Measurements from ENCODE around the gene CNTD1. TPM values are rescaled to one million over a fixed set of nuclear protein-coding genes. Genes with fewer than 3 reads are reported as not detected.

Gene CNTD1
- total RNA-seq, 1 donor from 2014 or later: not detected

DNA sequence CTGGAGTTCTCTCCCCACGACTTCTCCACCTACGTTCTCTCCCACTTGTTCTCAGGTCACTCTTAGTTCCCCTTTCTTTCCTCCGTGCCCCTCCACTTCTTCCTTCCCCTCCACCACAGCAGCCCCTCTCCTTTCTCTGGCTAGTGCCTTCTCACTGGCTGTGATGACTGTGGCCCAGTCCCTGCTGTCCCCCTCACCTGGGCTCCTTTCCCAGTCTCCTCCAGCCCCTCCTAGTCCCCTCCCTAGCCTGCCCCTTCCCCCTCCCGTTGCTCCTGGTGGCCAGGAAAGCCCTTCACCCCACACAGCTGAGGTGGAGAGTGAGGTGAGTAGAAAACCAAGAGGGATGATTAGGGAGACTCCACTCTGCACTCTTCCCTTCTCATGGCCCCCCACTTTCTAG, 3.6 kb upstream of the CNTD1 start:
- no peaks in the 10 kb centered on the region for H3K9me3 ChIP-seq (ENCODE audit: insufficient read depth, low read depth, low read length)
- no peak overlapping the region for H3K9ac ChIP-seq (ENCODE audit: low read length)
- peaks cover 10% of the 10 kb centered on the region for H3K4me1 ChIP-seq (ENCODE audit: insufficient read depth, low read length)
- no peak for TF ChIP-seq EZH2 (IDR thresholded peaks at IDR 0.05; ENCODE audit: insufficient read depth, low read length)
- TF ChIP-seq, protein P1, sequence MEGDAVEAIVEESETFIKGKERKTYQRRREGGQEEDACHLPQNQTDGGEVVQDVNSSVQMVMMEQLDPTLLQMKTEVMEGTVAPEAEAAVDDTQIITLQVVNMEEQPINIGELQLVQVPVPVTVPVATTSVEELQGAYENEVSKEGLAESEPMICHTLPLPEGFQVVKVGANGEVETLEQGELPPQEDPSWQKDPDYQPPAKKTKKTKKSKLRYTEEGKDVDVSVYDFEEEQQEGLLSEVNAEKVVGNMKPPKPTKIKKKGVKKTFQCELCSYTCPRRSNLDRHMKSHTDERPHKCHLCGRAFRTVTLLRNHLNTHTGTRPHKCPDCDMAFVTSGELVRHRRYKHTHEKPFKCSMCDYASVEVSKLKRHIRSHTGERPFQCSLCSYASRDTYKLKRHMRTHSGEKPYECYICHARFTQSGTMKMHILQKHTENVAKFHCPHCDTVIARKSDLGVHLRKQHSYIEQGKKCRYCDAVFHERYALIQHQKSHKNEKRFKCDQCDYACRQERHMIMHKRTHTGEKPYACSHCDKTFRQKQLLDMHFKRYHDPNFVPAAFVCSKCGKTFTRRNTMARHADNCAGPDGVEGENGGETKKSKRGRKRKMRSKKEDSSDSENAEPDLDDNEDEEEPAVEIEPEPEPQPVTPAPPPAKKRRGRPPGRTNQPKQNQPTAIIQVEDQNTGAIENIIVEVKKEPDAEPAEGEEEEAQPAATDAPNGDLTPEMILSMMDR (IDR thresholded peaks at IDR 0.05; ENCODE audit: insufficient read depth, low read depth, low read length): no peak
- no peak overlapping the region for H3K27ac Mint-ChIP-seq (ENCODE audit: unreplicated experiment)
- FAIRE-seq (no peak), DNase-seq (ENCODE audit: low read depth) (no peak)
- H3K27me3 ChIP-seq (ENCODE audit: insufficient read depth, low read length): no peaks in the 10 kb centered on the region
- peaks cover 20% of the 10 kb centered on the region for H3K36me3 Mint-ChIP-seq (ENCODE audit: low read depth, unreplicated experiment)
- no peak overlapping the region for H2AFZ ChIP-seq (ENCODE audit: low read depth, low read length)
- peaks cover 7% of the 10 kb centered on the region for H3K4me1 Mint-ChIP-seq (ENCODE audit: low read depth, unreplicated experiment)
- H3K79me2 ChIP-seq (ENCODE audit: insufficient read depth, low read length): peaks cover 14% of the 10 kb centered on the region
- H3K4me3 ChIP-seq (ENCODE audit: insufficient read depth, low read depth, low read length): no peak overlapping the region
- no peaks in the 10 kb centered on the region for H4K20me1 ChIP-seq (ENCODE audit: insufficient read depth, low read length)
- no peak overlapping the region for H3K4me3 Mint-ChIP-seq (ENCODE audit: unreplicated experiment)
- no peaks in the 10 kb centered on the region for H3K27me3 Mint-ChIP-seq (ENCODE audit: low read depth, unreplicated experiment)
- no peaks in the 10 kb centered on the region for H3K9me3 Mint-ChIP-seq (ENCODE audit: unreplicated experiment)
- no peak overlapping the region for H3K4me2 ChIP-seq (ENCODE audit: low read length)
- H3K36me3 ChIP-seq (ENCODE audit: insufficient read depth, low read length): peaks cover 7% of the 10 kb centered on the region
- H3K27ac ChIP-seq (ENCODE audit: low read depth, low read length): no peak overlapping the region

DNA sequence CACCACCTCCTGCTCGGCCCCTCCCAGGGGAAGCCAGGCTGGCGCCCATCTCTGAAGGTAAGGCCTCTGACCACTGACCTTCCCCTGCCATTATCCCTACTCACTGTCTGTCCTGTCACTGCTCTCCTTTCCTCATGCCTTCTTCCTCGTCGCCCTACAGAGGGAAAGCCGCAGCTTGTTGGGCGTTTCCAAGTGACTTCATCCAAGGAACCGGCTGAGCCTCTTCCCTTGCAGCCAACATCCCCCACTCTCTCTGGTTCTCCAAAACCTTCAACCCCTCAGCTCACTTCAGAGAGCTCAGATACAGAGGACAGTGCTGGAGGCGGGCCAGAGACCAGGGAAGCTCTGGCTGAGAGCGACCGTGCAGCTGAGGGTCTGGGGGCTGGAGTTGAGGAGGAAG, 3.2 kb upstream of the CNTD1 start:
- Mint-ChIP-seq H3K4me3 (ENCODE audit: unreplicated experiment) (peak overlapping the region; percentile 40), H3K27ac (ENCODE audit: unreplicated experiment) (no peak overlapping the region), H3K9me3 (ENCODE audit: unreplicated experiment) (no peaks in the 10 kb centered on the region), H3K4me1 (ENCODE audit: low read depth, unreplicated experiment) (peaks cover 7% of the 10 kb centered on the region), H3K27me3 (ENCODE audit: low read depth, unreplicated experiment) (no peaks in the 10 kb centered on the region), H3K36me3 (ENCODE audit: low read depth, unreplicated experiment) (peaks cover 19% of the 10 kb centered on the region)
- FAIRE-seq (no peak), DNase-seq (ENCODE audit: low read depth) (no peak)
- Histone ChIP-seq H3K4me2 (ENCODE audit: low read length) (no peak overlapping the region), H3K36me3 (ENCODE audit: insufficient read depth, low read length) (peaks cover 5% of the 10 kb centered on the region), H3K4me3 (ENCODE audit: insufficient read depth, low read depth, low read length) (no peak overlapping the region), H3K79me2 (ENCODE audit: insufficient read depth, low read length) (peaks cover 14% of the 10 kb centered on the region), H3K9me3 (ENCODE audit: insufficient read depth, low read depth, low read length) (no peaks in the 10 kb centered on the region), H3K27ac (ENCODE audit: low read depth, low read length) (no peak overlapping the region), H3K9ac (ENCODE audit: low read length) (no peak overlapping the region), H4K20me1 (ENCODE audit: insufficient read depth, low read length) (no peaks in the 10 kb centered on the region), H3K4me1 (ENCODE audit: insufficient read depth, low read length) (peaks cover 10% of the 10 kb centered on the region), H3K27me3 (ENCODE audit: insufficient read depth, low read length) (no peaks in the 10 kb centered on the region), H2AFZ (ENCODE audit: low read depth, low read length) (no peak overlapping the region)
- TF ChIP-seq, protein P1 (IDR thresholded peaks at IDR 0.05; ENCODE audit: insufficient read depth, low read depth, low read length): no peak
- no peak for TF ChIP-seq EZH2 (IDR thresholded peaks at IDR 0.05; ENCODE audit: insufficient read depth, low read length)

DNA sequence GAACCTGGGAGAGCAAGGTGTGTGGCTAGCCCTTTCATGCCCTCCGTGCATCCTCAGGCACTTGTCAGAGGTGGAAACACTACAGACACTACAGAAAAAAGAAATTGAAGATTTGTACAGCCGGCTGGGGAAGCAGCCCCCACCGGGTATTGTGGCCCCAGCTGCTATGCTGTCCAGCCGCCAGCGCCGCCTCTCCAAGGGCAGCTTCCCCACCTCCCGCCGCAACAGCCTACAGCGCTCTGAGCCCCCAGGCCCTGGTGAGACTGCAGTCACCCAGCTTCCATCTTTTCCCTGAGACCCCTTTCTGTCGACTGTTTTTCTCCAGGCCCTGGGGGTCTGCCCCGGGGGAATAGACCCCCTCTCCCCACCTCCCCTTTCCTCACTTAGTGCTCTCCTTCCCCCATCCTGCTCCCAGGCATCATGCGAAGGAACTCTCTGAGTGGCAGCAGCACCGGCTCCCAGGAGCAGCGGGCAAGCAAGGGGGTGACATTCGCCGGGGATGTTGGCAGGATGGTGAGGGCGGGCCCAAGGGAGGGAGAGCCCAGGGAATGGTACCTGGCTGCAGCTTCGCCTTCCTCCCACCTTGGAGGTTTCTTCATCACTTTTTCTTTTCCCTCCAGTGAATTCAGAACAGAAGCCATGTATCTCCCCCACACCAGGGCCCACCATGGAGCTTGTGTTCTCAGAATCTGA, 2.4 kb upstream of the CNTD1 start:
- FAIRE-seq: no peak
- no peaks in the 10 kb centered on the region for H3K27me3 Mint-ChIP-seq (ENCODE audit: low read depth, unreplicated experiment)
- H3K9me3 Mint-ChIP-seq (ENCODE audit: unreplicated experiment): no peaks in the 10 kb centered on the region

More for the DNA sequence above, 2.4 kb upstream of the CNTD1 start:
- Histone ChIP-seq H3K4me3 (ENCODE audit: insufficient read depth, low read depth, low read length) (no peak overlapping the region), H3K4me2 (ENCODE audit: low read length) (no peak overlapping the region), H3K9me3 (ENCODE audit: insufficient read depth, low read depth, low read length) (no peaks in the 10 kb centered on the region), H2AFZ (ENCODE audit: low read depth, low read length) (no peak overlapping the region), H4K20me1 (ENCODE audit: insufficient read depth, low read length) (no peaks in the 10 kb centered on the region), H3K4me1 (ENCODE audit: insufficient read depth, low read length) (peaks cover 10% of the 10 kb centered on the region), H3K9ac (ENCODE audit: low read length) (no peak overlapping the region), H3K36me3 (ENCODE audit: insufficient read depth, low read length) (peaks cover 3% of the 10 kb centered on the region), H3K27ac (ENCODE audit: low read depth, low read length) (no peak overlapping the region), H3K79me2 (ENCODE audit: insufficient read depth, low read length) (peaks cover 14% of the 10 kb centered on the region), H3K27me3 (ENCODE audit: insufficient read depth, low read length) (no peaks in the 10 kb centered on the region)
- no peak for TF ChIP-seq EZH2 (IDR thresholded peaks at IDR 0.05; ENCODE audit: insufficient read depth, low read length)
- peak overlapping the region; percentile 94 for H3K4me3 Mint-ChIP-seq (ENCODE audit: unreplicated experiment)
- no peak overlapping the region for H3K27ac Mint-ChIP-seq (ENCODE audit: unreplicated experiment)
- H3K4me1 Mint-ChIP-seq (ENCODE audit: low read depth, unreplicated experiment): peaks cover 7% of the 10 kb centered on the region
- DNase-seq (ENCODE audit: low read depth): no peak
- peaks cover 13% of the 10 kb centered on the region for H3K36me3 Mint-ChIP-seq (ENCODE audit: low read depth, unreplicated experiment)
